HepG2 (cell line): Measurements from ENCODE around the gene KRCC1. TPM values are rescaled to one million over a fixed set of nuclear protein-coding genes. Genes with fewer than 3 reads are reported as not detected.

ENCODE experiments used
- ATAC-seq: fragments of 200-7000 bp; cut with Tn5 transposase; 3 replicates; pipeline ENCODE4 v1.9.1; 2020; ENCODE audit warnings: mild to moderate bottlenecking, moderate library complexity
- BruUV-seq: library from RNA; stranded (reverse); fragments of 400-500 nt; replicated peaks from 2 replicates; lab custom pipeline; 2021; lab: Mats Ljungman, UMichigan
- CTCF ChIA-PET: fragments of 300-600 bp; formaldehyde crosslinking; extraction: SDS; loops from one replicate; lab custom pipeline; 2021; ENCODE audit warnings: low total read pairs, inconsistent platforms, low intra/inter-chr PET ratio; lab: Yijun Ruan, JAX
- POLR2A ChIA-PET: fragments of 350-600 bp; sonication (Branson Sonifier 250); formaldehyde crosslinking; loops from one replicate; lab custom pipeline; 2020; ENCODE audit warnings: antibody characterized with exemption, inconsistent platforms; lab: Yijun Ruan, JAX
- DNase-seq: peaks from one replicate; pipeline ENCODE4 v3.0.0-alpha.2; 2015; ENCODE audit warnings: low spot score
- FAIRE-seq: peaks from 3 replicates; lab custom pipeline; 2011; peaks lifted over from hg19 to GRCh38; lab: Jason Lieb, UNC
- H2AFZ ChIP-seq: one replicate; pipeline ENCODE4 v1.6.1; 2011; ENCODE audit warnings: low read length, inconsistent platforms
- H3K27ac ChIP-seq: fragments of 300-600 bp; 3 replicates; pipeline ENCODE4 v1.8.0; 2011; ENCODE audit warnings: mixed run types, mild to moderate bottlenecking, mixed read lengths, low read length, inconsistent platforms; ENCODE audit not compliant: insufficient read depth; ENCODE audit errors: extremely low read length
- H3K27me3 ChIP-seq, 2 experiments: fragments of 200-600 bp in 1 of 2; 2 replicates in 1 of 2; 3 replicates in 1 of 2; pipeline versions ENCODE4 v1.6.0 to v1.8.0; 2011; ENCODE audit warnings: low read length in 2 of 2, mild to moderate bottlenecking in 2 of 2, moderate library complexity in 2 of 2, inconsistent platforms in 1 of 2; ENCODE audit not compliant: insufficient read depth in 2 of 2, control insufficient read depth in 1 of 2
- H3K36me3 ChIP-seq, 2 experiments: fragments of 200-600 bp in 1 of 2; replicated peaks in 1 of 2; 2 replicates in 1 of 2; 3 replicates in 1 of 2; pipeline versions ENCODE4 v1.5.1 to v1.8.0; 2011; ENCODE audit warnings: low read length in 2 of 2, inconsistent platforms in 1 of 2; ENCODE audit not compliant: insufficient read depth in 2 of 2, control insufficient read depth in 1 of 2
- H3K4me1 ChIP-seq: 2 replicates; pipeline ENCODE4 v1.5.1; 2012; ENCODE audit warnings: low read length, inconsistent platforms; ENCODE audit not compliant: insufficient read depth
- H3K4me2 ChIP-seq: 2 replicates; pipeline ENCODE4 v1.6.0; 2011; ENCODE audit warnings: low read depth, low read length, inconsistent platforms
- H3K4me3 ChIP-seq, 3 experiments: fragments of 200-600 bp in 1 of 3; sonication (generic), shearing (Covaris generic) in 1 of 3; replicated peaks in 1 of 3; 2 replicates each; pipeline ENCODE4 v1.5.1; 2011 to 2016; ENCODE audit warnings: low read length in 3 of 3, inconsistent platforms in 2 of 3, low read depth in 2 of 3, mild to moderate bottlenecking in 2 of 3, control low read depth in 1 of 3, mixed read lengths in 1 of 3; ENCODE audit not compliant: insufficient read depth in 1 of 3
- H3K79me2 ChIP-seq: one replicate; pipeline ENCODE4 v1.6.1; 2011; ENCODE audit warnings: low read length, inconsistent platforms; ENCODE audit not compliant: insufficient read depth
- H3K9ac ChIP-seq: 2 replicates; pipeline ENCODE4 v1.6.0; 2011; ENCODE audit warnings: mild to moderate bottlenecking, low read depth, low read length, inconsistent platforms; ENCODE audit not compliant: insufficient read depth
- H3K9me3 ChIP-seq: 2 replicates; pipeline ENCODE4 v1.5.1; 2012; ENCODE audit warnings: mild to moderate bottlenecking, low read length
- H4K20me1 ChIP-seq: 2 replicates; pipeline ENCODE4 v1.6.0; 2011; ENCODE audit warnings: inconsistent platforms, mild to moderate bottlenecking, low read length, moderate library complexity; ENCODE audit not compliant: insufficient read depth
- HIC2 ChIP-seq: sonication (generic); formaldehyde crosslinking; IDR thresholded peaks from 2 replicates; pipeline ENCODE4 v1.9.0; 2022; ENCODE audit warnings: low read depth, missing genetic modification reagents
- HMGXB4 ChIP-seq, 2 experiments: sonication (generic) in 1 of 2; formaldehyde crosslinking in 1 of 2; IDR thresholded peaks; 2 replicates each; pipeline versions ENCODE4 v1.4.0 to v1.6.1; 2018 to 2020; ENCODE audit warnings: missing genetic modification reagents in 2 of 2, borderline replicate concordance in 1 of 2, low read depth in 1 of 2, mild to moderate bottlenecking in 1 of 2, missing biosample characterization in 1 of 2
- HNF4A ChIP-seq: sonication (generic); formaldehyde crosslinking; IDR thresholded peaks from 2 replicates; pipeline ENCODE4 v1.4.0; 2020; ENCODE audit warnings: missing genetic modification reagents
- JUN ChIP-seq: sonication (generic); formaldehyde crosslinking; IDR thresholded peaks from 2 replicates; pipeline ENCODE4 v1.4.0; 2020; ENCODE audit warnings: mild to moderate bottlenecking, missing genetic modification reagents
- MAFK ChIP-seq, 2 experiments: IDR thresholded peaks in 1 of 2; conservative IDR thresholded peaks in 1 of 2; 2 replicates each; pipeline ENCODE4 v1.6.1; 2011; ENCODE audit warnings: improper control_type of control experiment in 2 of 2, low read length in 2 of 2
- PHF21A ChIP-seq: sonication (generic); formaldehyde crosslinking; IDR thresholded peaks from 2 replicates; pipeline ENCODE4 v1.5.0; 2020; ENCODE audit warnings: mild to moderate bottlenecking, missing genetic modification reagents
- PREB ChIP-seq: sonication (generic); formaldehyde crosslinking; IDR thresholded peaks from 2 replicates; pipeline ENCODE4 v1.4.0; 2020; ENCODE audit warnings: missing genetic modification reagents
- RAD21 ChIP-seq: fragments of 450-650 bp; formaldehyde crosslinking; IDR thresholded peaks from 2 replicates; pipeline ENCODE4 v1.5.0; 2020; ENCODE audit warnings: mild to moderate bottlenecking
- STAT5B ChIP-seq: sonication (generic); formaldehyde crosslinking; IDR thresholded peaks from 2 replicates; pipeline ENCODE4 v1.4.0; 2020; ENCODE audit warnings: missing genetic modification reagents
- XRCC5 ChIP-seq: fragments of 200-400 bp; formaldehyde crosslinking; optimal IDR thresholded peaks from 2 replicates; pipeline ENCODE3; 2017; ENCODE audit warnings: mild to moderate bottlenecking, low read length
- ZNF207 ChIP-seq: fragments of 450-650 bp; IDR thresholded peaks from 2 replicates; pipeline ENCODE4 v1.6.1; 2016; ENCODE audit warnings: antibody characterized with exemption, borderline replicate concordance
- ZNF281 ChIP-seq: sonication (generic); formaldehyde crosslinking; IDR thresholded peaks from 2 replicates; pipeline ENCODE4 v1.4.0; 2020; ENCODE audit warnings: missing genetic modification reagents, borderline replicate concordance
- ZNF430 ChIP-seq: sonication (generic); formaldehyde crosslinking; IDR thresholded peaks from 2 replicates; pipeline ENCODE4 v1.9.0; 2021; ENCODE audit warnings: mild to moderate bottlenecking, missing genetic modification reagents
- ZNF503 ChIP-seq: sonication (generic); formaldehyde crosslinking; IDR thresholded peaks from 2 replicates; pipeline ENCODE4 v1.4.0; 2020; ENCODE audit warnings: missing genetic modification reagents
- ZNF614 ChIP-seq: IDR thresholded peaks from 2 replicates; pipeline ENCODE4 v1.6.1; 2018; ENCODE audit warnings: missing biosample characterization, missing genetic modification reagents, inconsistent platforms, borderline replicate concordance
- WGBS: methylation state at CpG from one replicate; pipeline ENCODE4 v1.1.6; 2017; ENCODE audit warnings: low lambda C conversion rate; 5-methylcytosine and 5-hydroxymethylcytosine counted together
- in situ Hi-C: cut with HindIII; loops from 2 replicates; pipeline ENCODE4 v1.10.0; 2017; ENCODE audit warnings: low pct_unique_long_range_greater_than_20kb; ENCODE audit not compliant: extremely low pct_ligation_motif_present
- intact Hi-C: fragments of 100-400 bp; cut with micrococcal nuclease; formaldehyde crosslinking; loops from one replicate; pipeline ENCODE4 v1.10.0; 2022; ENCODE audit not compliant: unreplicated experiment
- polyA plus RNA-seq, 8 experiments: library from polyadenylated mRNA; depleted of rRNA in 3 of 8; stranded (reverse) in 7 of 8; unstranded in 1 of 8; fragments of >200 nt; fragmentation: Illumina TruSeq in 4 of 8; extraction: Trizol in 4 of 8; gene quantifications; 2 replicates each; pipeline versions ENCODE4 v1.2.1 to v1.2.3, GENCODE V29; 2011 to 2016; ENCODE audit warnings: low read depth in 4 of 8, missing spikeins in 1 of 8, mixed read lengths in 1 of 8; ENCODE audit not compliant: insufficient read depth in 1 of 8
- total RNA-seq, 5 experiments: library from RNA; depleted of rRNA; stranded (reverse); fragments of >200 nt; fragmentation: Illumina TruSeq; extraction: Trizol; gene quantifications; 2 replicates each; pipeline ENCODE4 v1.2.3, GENCODE V29; 2016; ENCODE audit warnings: low read depth in 1 of 5

The KRCC1 gene
- total and polyA plus RNA-seq, 2 of the 13 experiments (the other 11 are each of a cell fraction or from before 2014, with no cell fraction given): 6.5 to 7.7 TPM

- Histone ChIP-seq H3K9ac (no peak overlapping the region), H2AFZ (no peak overlapping the region)
- TF ChIP-seq HMGXB4 (CRISPR knock-in tag; IDR thresholded peaks at IDR 0.05; ENCODE audit: borderline replicate concordance in 1 of 2, low read depth in 1 of 2) (no peak), HIC2 (CRISPR knock-in tag) (no peak), RAD21 (CRISPR knock-in tag) (no peak), PHF21A (CRISPR knock-in tag) (no peak), JUN (CRISPR knock-in tag) (no peak), ZNF430 (CRISPR knock-in tag) (no peak), ZNF207 (no peak), MAFK (conservative IDR thresholded peaks at IDR 0.05 in 1 of 2, IDR thresholded peaks at IDR 0.05 in 1 of 2; ENCODE audit: low read length in 2 of 2) (no peak), HNF4A (CRISPR knock-in tag) (no peak), STAT5B (CRISPR knock-in tag) (no peak), ZNF614 (CRISPR knock-in tag) (no peak), XRCC5 (no peak), ZNF281 (CRISPR knock-in tag) (no peak), PREB (no peak), ZNF503 (CRISPR knock-in tag) (no peak)
- TF ChIP-seq, all 625 proteins: peak for 0
- in situ Hi-C loops (no loop called here), intact Hi-C loops (no loop called here)
- ATAC-seq (no peak), DNase-seq (no peak), FAIRE-seq (no peak)
- WGBS: 81% methylated on average over 6 of the region's 6 CpGs
- peaks cover 1 to 7% of the 10 kb centered on the region in 2 experiments; a peak in 1 of 5 replicates for H3K27me3 ChIP-seq
- ChIA-PET POLR2A (interaction anchor here (1.0 kb wide), 1 partner anchor 14 kb away, joined by 3 read pairs; the partner anchor contains the start of gene RNU2-63P), CTCF (interaction anchor here (1.5 to 1.7 kb wide), 2 partner anchors 58 to 157 kb away, joined by 4 to 7 read pairs; no protein-coding TSS in a partner anchor)
- H3K4me3 ChIP-seq: no peak overlapping the region
- H3K4me1 ChIP-seq: peaks cover 5% of the 10 kb centered on the region; the same call in 1 of the 2 replicates
- H3K27ac ChIP-seq: no peak overlapping the region
- no peaks in the 10 kb centered on the region for H3K36me3 ChIP-seq
- no peaks in the 10 kb centered on the region for H3K9me3 ChIP-seq
- BruUV-seq: no TSS peak
- no peak overlapping the region for H3K4me2 ChIP-seq
- H4K20me1 ChIP-seq: no peaks in the 10 kb centered on the region
- H3K79me2 ChIP-seq: no peaks in the 10 kb centered on the region
Measured at GRCh38 chr2:88002359-88002707, 53.2 kb downstream of the KRCC1 start.
